Activated CD4-positive, alpha-beta T cell treated with anti-CD3 and anti-CD28 coated beads for 36 hours (primary cell): ENCODE data around the gene SPTLC2. TPM values are rescaled to one million over a fixed set of nuclear protein-coding genes. Genes with fewer than 3 reads are reported as not detected.

ENCODE experiments used
- ATAC-seq: fragments of 200-7000 bp; cut with Tn5 transposase; one replicate; pipeline ENCODE4 v1.10.0; 2021; ENCODE audit warnings: mild to moderate bottlenecking, moderate library complexity
- CTCF ChIA-PET: fragments of 350-600 bp; sonication (Branson Sonifier 250); formaldehyde crosslinking; loops from one replicate; lab custom pipeline; 2021; ENCODE audit warnings: antibody characterized with exemption; lab: Charles Lee
- POLR2A ChIA-PET: fragments of 350-600 bp; sonication (Branson Sonifier 250); formaldehyde crosslinking; loops from one replicate; lab custom pipeline; 2021; ENCODE audit warnings: antibody characterized with exemption, inconsistent platforms; lab: Charles Lee
- DNase-seq: peaks from one replicate; pipeline ENCODE4 v3.0.0-alpha.2; 2020
- H3K27ac Mint-ChIP-seq: one replicate; pipeline ENCODE4 v1.8.0; 2021; ENCODE audit warnings: mixed read lengths
- H3K27me3 Mint-ChIP-seq: one replicate; pipeline ENCODE4 v1.8.0; 2021; ENCODE audit warnings: mixed read lengths
- H3K36me3 Mint-ChIP-seq: one replicate; pipeline ENCODE4 v1.8.0; 2021; ENCODE audit warnings: low read depth, mixed read lengths
- H3K4me1 Mint-ChIP-seq: one replicate; pipeline ENCODE4 v1.8.0; 2021; ENCODE audit warnings: mixed read lengths
- H3K4me3 Mint-ChIP-seq: one replicate; pipeline ENCODE4 v1.8.0; 2021; ENCODE audit warnings: mild to moderate bottlenecking, moderate library complexity, mixed read lengths
- H3K9me3 Mint-ChIP-seq: one replicate; pipeline ENCODE4 v1.8.0; 2021; ENCODE audit warnings: low read depth, mixed read lengths
- intact Hi-C, 2 experiments: fragments of 100-400 bp; cut with DNase I in 1 of 2; cut with micrococcal nuclease in 1 of 2; formaldehyde crosslinking; loops; one replicate each; pipeline versions ENCODE4 v1.14.2 to v1.15.1; 2022 to 2024; cut with DNase I, micrococcal nuclease
- total RNA-seq, 2 experiments: library from RNA; stranded (reverse); gene quantifications; one replicate each; pipeline ENCODE4 v1.2.3, GENCODE V29; 2021

Gene SPTLC2
- total RNA-seq, 2 experiments from 2014 or later: 16.8 to 24.6 TPM

DNA sequence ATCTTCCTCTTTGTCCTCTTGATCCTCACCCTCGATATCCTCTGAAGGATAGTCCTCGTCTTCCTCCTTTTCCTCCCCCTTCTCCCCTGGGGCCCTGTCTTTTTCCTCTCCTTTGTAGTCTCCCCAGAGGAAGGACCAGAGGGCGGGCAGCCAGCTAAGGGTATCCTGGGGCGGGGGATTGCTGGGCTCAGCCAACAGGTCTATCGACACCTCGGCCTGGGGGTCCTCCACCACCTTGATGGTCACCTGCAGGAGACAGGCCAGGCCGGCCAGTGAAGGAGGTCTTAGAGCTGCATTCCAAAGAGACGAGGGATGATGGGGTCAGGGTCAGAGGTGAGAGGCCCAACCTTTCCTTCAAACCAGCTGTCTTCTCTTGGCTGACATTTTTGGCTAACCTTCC is 134.0 kb downstream of the SPTLC2 start:
- Mint-ChIP-seq H3K36me3 (no peaks in the 10 kb centered on the region), H3K27ac (no peak overlapping the region), H3K27me3 (no peaks in the 10 kb centered on the region), H3K4me3 (no peak overlapping the region), H3K4me1 (no peaks in the 10 kb centered on the region), H3K9me3 (no peaks in the 10 kb centered on the region)
- no peak for DNase-seq
- ChIA-PET CTCF (no interaction called here), POLR2A (interaction anchor here (1.0 kb wide), 1 partner anchor 16 kb away, joined by 3 read pairs; the partner anchor contains the start of gene ISM2)
- ATAC-seq: no peak
- intact Hi-C loops: no loop called here

DNA sequence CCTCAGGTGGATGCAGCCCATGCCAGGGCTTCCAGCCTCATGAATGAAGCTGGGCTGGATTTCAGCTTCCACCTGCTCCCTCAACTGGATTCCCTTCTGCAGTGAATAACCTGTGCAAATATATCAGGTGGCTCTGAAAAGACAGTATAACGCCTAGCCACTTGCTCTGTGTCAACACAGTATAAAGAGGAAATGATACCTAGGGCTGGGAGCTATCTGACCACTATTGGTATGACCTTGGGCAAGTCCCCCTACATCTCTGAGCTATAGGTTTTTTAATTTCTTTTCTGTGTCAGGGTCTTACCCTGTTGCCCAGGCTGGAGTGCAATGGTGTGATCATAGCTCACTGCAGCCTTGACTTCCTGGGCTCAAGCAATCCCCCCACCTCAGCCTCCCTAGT is 137.6 kb downstream of the SPTLC2 start:
- DNase-seq (no peak), ATAC-seq (no peak)
- H3K27ac Mint-ChIP-seq: no peak overlapping the region
- H3K4me3 Mint-ChIP-seq: no peak overlapping the region
- CTCF ChIA-PET: no interaction called here
- no peaks in the 10 kb centered on the region for H3K9me3 Mint-ChIP-seq
- H3K4me1 Mint-ChIP-seq: no peaks in the 10 kb centered on the region
- POLR2A ChIA-PET: no interaction called here
- intact Hi-C loops: no loop called here
- no peaks in the 10 kb centered on the region for H3K36me3 Mint-ChIP-seq
- H3K27me3 Mint-ChIP-seq: no peaks in the 10 kb centered on the region

DNA sequence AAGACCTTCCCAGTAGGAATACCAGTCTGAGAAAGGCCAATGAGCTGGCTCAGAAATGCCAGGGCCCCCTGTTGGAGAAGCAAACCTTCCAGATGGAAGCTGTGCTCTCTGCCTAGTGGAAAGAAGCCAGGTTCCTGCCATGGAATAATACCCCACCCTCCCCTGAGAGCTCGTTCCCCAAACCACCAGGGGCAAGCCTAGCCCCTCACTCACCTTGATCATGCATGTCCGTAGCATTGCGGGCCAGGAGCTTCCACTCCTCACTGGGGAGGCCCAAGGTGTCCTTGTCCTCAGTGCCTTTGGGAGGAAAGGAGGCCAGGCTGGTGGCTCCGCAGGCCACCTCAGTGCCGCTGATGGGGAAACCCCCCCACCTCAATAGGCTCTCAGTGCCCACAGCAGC is 138.4 kb downstream of the SPTLC2 start:
- no peaks in the 10 kb centered on the region for H3K27me3 Mint-ChIP-seq
- intact Hi-C loops: no loop called here
- ChIA-PET POLR2A (interaction anchor here (0.6 kb wide), 1 partner anchor 14 kb away, joined by 9 read pairs; no protein-coding TSS in a partner anchor), CTCF (no interaction called here)
- no peaks in the 10 kb centered on the region for H3K4me1 Mint-ChIP-seq
- H3K4me3 Mint-ChIP-seq: no peak overlapping the region
- H3K9me3 Mint-ChIP-seq: no peaks in the 10 kb centered on the region
- H3K36me3 Mint-ChIP-seq: no peaks in the 10 kb centered on the region
- H3K27ac Mint-ChIP-seq: no peak overlapping the region
- ATAC-seq (no peak), DNase-seq (no peak)

DNA sequence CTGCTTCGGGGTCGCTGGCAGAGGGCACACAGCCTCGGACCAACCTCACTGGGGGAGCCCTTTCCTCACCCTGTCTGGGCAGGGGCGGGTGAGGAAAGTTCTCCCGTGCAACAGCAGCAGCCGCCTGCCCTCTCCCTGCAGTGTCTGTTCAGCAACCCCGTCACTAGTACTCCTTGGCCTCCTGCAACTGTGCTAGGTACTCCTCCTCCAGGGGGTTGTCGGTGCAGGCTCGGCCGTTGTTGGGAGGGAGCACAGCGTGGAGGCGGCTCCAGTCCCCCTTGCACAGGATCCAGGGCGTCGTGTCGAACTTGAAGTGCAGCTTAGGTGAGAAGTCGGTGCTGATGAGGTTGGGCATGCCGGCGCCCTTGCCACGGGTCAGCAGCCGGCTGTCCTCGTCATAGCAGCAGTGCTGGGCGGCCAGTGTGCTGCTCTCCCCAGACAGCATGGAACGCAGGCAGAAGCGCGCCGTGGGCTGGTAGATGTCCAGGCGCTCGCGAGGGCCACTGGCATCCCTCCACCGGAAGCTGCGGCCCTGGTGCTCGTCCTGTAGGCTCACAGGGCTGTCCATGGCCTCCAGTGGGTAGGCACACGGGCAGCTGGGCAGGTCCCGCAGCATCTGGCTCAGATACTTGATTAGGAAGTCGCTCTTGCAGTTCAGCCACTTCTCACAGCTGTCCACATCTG is 140.9 kb downstream of the SPTLC2 start:
- Mint-ChIP-seq H3K36me3 (no peaks in the 10 kb centered on the region), H3K4me3 (no peak overlapping the region), H3K4me1 (no peaks in the 10 kb centered on the region), H3K9me3 (no peaks in the 10 kb centered on the region), H3K27me3 (no peaks in the 10 kb centered on the region), H3K27ac (no peak overlapping the region)
- intact Hi-C loops: no loop called here
- POLR2A ChIA-PET: no interaction called here
- ATAC-seq: no peak
- DNase-seq: no peak
- CTCF ChIA-PET: interaction anchor here (0.6 to 2.5 kb wide), 2 partner anchors 16 to 18 kb away, joined by 4 to 9 read pairs; partner anchors contain the start of gene VIPAS39

DNA sequence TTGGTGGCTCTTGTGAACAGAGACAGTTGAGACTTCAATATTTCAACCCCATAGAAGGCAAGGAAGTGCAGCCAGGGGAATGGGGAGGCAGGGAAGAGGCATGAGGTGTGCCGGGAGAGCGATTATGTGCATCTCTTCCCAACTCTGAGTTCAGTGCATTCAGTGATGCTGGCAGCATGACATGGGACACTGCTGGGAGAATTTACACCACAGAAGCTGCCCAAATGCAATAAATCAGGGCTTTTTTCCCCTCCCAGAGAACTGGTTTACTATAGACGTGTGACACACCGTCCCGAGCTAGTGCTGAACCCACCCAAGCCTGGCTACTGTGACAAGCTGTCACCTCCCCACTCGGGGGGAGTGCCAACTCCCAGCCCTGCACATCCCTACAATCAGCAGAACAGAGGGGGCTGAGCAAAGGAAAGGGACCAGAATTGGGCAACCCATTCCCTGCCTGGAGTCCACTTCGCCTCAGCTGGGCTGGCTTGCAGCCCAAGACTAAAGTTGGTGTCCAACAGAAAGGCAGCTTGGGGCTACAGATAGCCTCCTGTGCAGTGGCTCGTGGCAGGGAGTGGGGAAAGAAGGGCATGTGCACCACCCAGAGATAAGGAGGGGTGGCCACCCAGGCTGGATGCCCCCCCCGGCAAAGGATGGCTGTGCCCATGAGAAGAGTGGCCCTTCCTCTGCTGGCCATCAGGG is 141.8 kb downstream of the SPTLC2 start:
- Mint-ChIP-seq H3K4me3 (no peak overlapping the region), H3K27ac (no peak overlapping the region), H3K9me3 (no peaks in the 10 kb centered on the region), H3K4me1 (no peaks in the 10 kb centered on the region), H3K36me3 (peaks cover 2% of the 10 kb centered on the region), H3K27me3 (no peaks in the 10 kb centered on the region)
- ATAC-seq (no peak), DNase-seq (no peak)
- ChIA-PET CTCF (interaction anchor here (2.5 kb wide), 1 partner anchor 15 kb away, joined by 9 read pairs; no protein-coding TSS in a partner anchor), POLR2A (no interaction called here)
- intact Hi-C loops: no loop called here

DNA sequence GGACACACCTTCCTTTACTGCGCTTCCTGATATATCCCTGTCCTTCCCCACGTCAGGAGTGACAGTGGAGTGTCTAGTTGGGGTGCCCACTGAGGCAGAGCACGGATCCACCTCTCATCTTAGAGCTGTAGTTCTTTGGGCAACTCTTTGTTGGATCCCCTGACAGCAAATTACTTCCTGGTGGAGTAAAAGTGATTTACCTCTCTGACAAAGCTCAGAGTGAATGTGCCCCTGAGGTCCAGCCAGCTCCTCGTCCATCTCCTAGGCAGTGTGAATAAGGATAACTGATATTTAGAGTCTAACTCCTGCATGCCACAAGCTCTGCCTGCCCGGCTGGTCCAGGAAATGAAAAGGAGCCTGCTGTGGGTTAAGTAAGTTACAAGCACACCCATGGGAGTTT is 142.5 kb downstream of the SPTLC2 start:
- Mint-ChIP-seq H3K27me3 (no peaks in the 10 kb centered on the region), H3K4me3 (no peak overlapping the region), H3K9me3 (no peaks in the 10 kb centered on the region), H3K4me1 (no peaks in the 10 kb centered on the region), H3K36me3 (peaks cover 7% of the 10 kb centered on the region), H3K27ac (no peak overlapping the region)
- CTCF ChIA-PET: interaction anchor here (2.5 kb wide), 1 partner anchor 15 kb away, joined by 9 read pairs; no protein-coding TSS in a partner anchor
- POLR2A ChIA-PET: no interaction called here
- no peak for DNase-seq
- intact Hi-C loops: no loop called here
- no peak for ATAC-seq

DNA sequence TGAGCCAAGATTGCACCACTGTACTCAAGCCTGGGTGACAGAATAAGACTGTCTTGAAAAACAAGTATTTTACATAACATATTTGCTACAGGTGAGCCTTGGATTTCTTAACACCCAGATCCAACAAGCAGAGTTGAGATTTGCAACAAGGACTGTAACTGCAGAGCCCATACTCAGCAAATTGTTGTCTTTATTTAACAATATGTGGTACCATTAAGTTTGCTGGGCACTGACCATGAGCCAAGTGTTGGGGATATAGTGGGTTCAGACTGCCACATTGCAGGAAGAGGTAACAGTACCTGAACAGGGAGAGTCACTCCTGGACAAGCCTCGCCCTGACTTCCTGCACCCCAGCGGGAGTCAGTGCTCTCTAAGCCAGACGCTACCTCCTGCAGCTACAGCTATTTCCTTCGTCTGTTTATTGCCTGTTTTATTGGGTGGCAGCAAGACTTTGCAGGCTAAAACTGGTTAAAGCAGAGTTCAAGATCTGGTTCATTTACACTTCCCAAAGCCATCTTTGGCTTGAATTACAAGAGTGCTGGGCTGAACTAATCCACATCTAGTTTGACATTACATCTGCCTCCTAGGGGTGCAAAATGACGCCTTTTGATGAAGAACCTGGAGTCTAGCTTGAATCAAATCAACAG is 146.1 kb downstream of the SPTLC2 start:
- CTCF ChIA-PET: interaction anchor here (2.7 kb wide), 1 partner anchor 11 kb away, joined by 10 read pairs; no protein-coding TSS in a partner anchor
- H3K9me3 Mint-ChIP-seq: no peaks in the 10 kb centered on the region
- POLR2A ChIA-PET: no interaction called here
- DNase-seq: no peak
- intact Hi-C loops: no loop called here
- H3K4me1 Mint-ChIP-seq: no peaks in the 10 kb centered on the region
- H3K27ac Mint-ChIP-seq: no peak overlapping the region
- no peak overlapping the region for H3K4me3 Mint-ChIP-seq
- no peaks in the 10 kb centered on the region for H3K27me3 Mint-ChIP-seq
- peaks cover 26% of the 10 kb centered on the region for H3K36me3 Mint-ChIP-seq
- no peak for ATAC-seq

DNA sequence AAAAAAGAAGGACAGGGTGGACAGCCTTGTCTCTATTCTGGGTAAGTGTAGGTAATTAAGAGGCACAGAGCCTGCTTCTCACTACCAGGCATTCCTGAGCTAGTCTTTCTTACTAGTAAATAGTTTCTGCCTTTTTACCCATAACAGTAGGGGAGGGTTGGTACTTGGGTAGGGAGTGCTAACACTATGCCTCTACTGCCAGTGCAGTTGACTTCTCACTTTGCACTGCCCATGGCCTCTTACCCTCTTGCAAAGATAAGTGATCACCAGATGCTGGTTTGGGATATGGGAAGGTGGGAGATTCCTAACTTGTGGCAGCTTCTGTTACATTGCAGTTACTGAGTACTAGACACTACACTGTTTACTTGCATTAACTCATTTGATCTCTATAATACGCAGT is 146.9 kb downstream of the SPTLC2 start:
- no peaks in the 10 kb centered on the region for H3K9me3 Mint-ChIP-seq
- no peak overlapping the region for H3K27ac Mint-ChIP-seq
- no peak for ATAC-seq
- intact Hi-C loops: no loop called here
- no peaks in the 10 kb centered on the region for H3K4me1 Mint-ChIP-seq
- ChIA-PET POLR2A (no interaction called here), CTCF (interaction anchor here (2.7 kb wide), 1 partner anchor 10 kb away, joined by 10 read pairs; no protein-coding TSS in a partner anchor)
- H3K4me3 Mint-ChIP-seq: no peak overlapping the region
- no peaks in the 10 kb centered on the region for H3K27me3 Mint-ChIP-seq
- no peak for DNase-seq
- peaks cover 33% of the 10 kb centered on the region for H3K36me3 Mint-ChIP-seq

DNA sequence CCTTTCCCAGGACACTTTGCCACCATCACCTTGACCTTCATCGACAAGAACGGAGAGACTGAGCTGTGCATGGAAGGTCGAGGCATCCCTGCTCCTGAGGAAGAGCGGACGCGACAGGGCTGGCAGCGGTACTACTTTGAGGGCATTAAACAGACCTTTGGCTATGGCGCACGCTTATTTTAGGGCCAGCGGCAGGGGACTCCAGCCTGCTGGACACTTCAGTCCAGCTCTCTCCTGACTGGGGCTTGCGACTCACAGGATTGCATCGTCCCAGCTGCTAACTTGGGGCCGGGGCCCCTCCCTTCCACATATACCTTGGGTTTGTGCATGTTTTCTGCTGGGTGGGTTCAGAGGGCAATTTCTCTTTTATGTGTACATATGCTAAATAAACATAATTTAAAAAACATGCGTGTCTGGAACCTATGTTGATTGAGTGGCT is 147.4 kb downstream of the SPTLC2 start:
- peaks cover 36% of the 10 kb centered on the region for H3K36me3 Mint-ChIP-seq
- CTCF ChIA-PET: interaction anchor here (2.7 kb wide), 1 partner anchor 10 kb away, joined by 10 read pairs; no protein-coding TSS in a partner anchor

DNA sequence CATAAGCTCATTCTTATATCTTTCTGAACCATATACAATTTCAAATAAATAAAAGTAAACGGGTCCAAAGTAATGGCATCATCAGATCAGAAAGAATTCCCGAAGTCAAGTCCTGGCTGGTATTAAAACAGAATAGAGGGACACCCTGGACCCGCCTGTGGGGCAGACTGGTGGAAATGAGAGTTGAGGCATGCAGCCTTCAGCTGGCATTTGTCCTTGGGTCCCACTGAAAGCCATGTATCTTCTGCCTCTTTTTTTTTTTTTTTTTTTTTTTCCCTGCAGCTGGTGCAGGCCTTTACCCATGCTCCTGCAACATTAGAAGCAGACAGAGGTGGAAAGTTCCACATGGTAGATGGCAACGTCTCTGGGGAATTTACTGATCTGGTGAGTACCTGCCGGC is 148.6 kb downstream of the SPTLC2 start:
- intact Hi-C loops: no loop called here
- Mint-ChIP-seq H3K4me1 (no peaks in the 10 kb centered on the region), H3K36me3 (peaks cover 43% of the 10 kb centered on the region), H3K4me3 (no peak overlapping the region), H3K27ac (no peak overlapping the region), H3K27me3 (no peaks in the 10 kb centered on the region), H3K9me3 (no peaks in the 10 kb centered on the region)
- POLR2A ChIA-PET: no interaction called here
- CTCF ChIA-PET: no interaction called here
- ATAC-seq (no peak), DNase-seq (no peak)

More for the DNA sequence above, 147.4 kb downstream of the SPTLC2 start:
- Mint-ChIP-seq H3K27ac (no peak overlapping the region), H3K9me3 (no peaks in the 10 kb centered on the region), H3K4me1 (no peaks in the 10 kb centered on the region), H3K4me3 (no peak overlapping the region), H3K27me3 (no peaks in the 10 kb centered on the region)
- ATAC-seq (no peak), DNase-seq (no peak)
- intact Hi-C loops: no loop called here
- POLR2A ChIA-PET: no interaction called here

DNA sequence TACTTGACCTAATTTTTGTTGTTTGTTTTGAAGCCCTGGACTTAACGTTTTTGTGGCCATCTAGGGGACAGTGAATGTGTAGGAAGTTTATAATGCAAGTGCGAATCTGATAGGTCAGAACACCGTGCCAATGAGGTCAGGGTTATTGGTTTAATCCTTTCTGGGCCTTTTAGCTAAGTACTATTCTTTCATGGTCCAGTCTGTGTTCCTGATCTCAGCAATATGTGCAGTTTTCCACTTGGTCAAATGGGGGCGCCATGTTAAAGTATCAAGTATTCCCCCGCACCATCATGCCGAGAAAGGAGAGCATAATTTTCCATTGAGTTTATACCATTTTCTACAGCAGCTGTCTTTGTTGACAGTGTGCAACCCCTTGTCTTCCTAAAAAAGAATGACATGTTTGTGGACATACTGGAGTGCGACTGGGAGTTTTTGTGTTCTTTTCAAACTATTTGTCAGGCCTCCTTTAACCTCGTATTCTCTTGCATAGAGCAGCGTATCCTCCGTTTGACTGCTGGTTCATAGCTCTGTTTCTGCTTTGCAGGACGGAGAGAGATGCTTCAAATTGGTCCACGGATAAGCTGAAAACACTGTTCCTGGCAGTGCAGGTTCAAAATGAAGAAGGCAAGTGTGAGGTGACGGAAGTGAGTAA is 157.2 kb downstream of the SPTLC2 start:
- Mint-ChIP-seq H3K36me3 (peaks cover 45% of the 10 kb centered on the region), H3K27ac (peak overlapping the region; percentile 100), H3K27me3 (no peaks in the 10 kb centered on the region), H3K4me3 (peak overlapping the region; percentile 88), H3K9me3 (no peaks in the 10 kb centered on the region), H3K4me1 (peaks cover 38% of the 10 kb centered on the region)
- POLR2A ChIA-PET: interaction anchor here (0.6 to 1.1 kb wide), 2 partner anchors 82 to 138 kb away, joined by 3 read pairs; partner anchors contain the start of genes GSTZ1, SAMD15 and TMED8
- intact Hi-C loops: loop anchor here (1.0 to 10.0 kb wide), 13 partner anchors 40 to 1307 kb away; partner anchors contain the start of genes ADCK1 (in 1 of the 2), ANGEL1 (in 1 of the 2), CIPC (in 1 of the 2) and GPATCH2L (in 1 of the 2)
- ATAC-seq (no peak), DNase-seq (peak; percentile 85)
- CTCF ChIA-PET: interaction anchor here (0.6 to 3.0 kb wide), 32 partner anchors 10 to 325 kb away, joined by 3 to 13 read pairs (median 3); partner anchors contain the start of genes GSTZ1, POMT2, SAMD15 and TMED8
